HUES48 (cell line): Measurements from ENCODE around the gene PLPPR1.

Experiments used
- H3K27ac ChIP-seq: one replicate; pipeline ENCODE4 v1.7.0; 2013; ENCODE audit warnings: low read depth, low read length, inconsistent platforms
- H3K27me3 ChIP-seq: 2 replicates; pipeline ENCODE4 v1.6.1; 2013; ENCODE audit warnings: mild to moderate bottlenecking, low read length; ENCODE audit not compliant: control insufficient read depth, insufficient read depth
- H3K36me3 ChIP-seq: 2 replicates; pipeline ENCODE4 v1.6.1; 2013; ENCODE audit warnings: low read length; ENCODE audit not compliant: control insufficient read depth, insufficient read depth
- H3K4me1 ChIP-seq: 2 replicates; pipeline ENCODE4 v1.6.1; 2013; ENCODE audit warnings: mild to moderate bottlenecking, low read length; ENCODE audit not compliant: control insufficient read depth, insufficient read depth
- H3K4me3 ChIP-seq: 2 replicates; pipeline ENCODE4 v1.5.1; 2013; ENCODE audit warnings: mild to moderate bottlenecking, low read depth, low read length
- H3K9ac ChIP-seq: 2 replicates; pipeline ENCODE4 v1.6.1; 2013; ENCODE audit warnings: mild to moderate bottlenecking, low read depth, low read length, moderate library complexity
- H3K9me3 ChIP-seq: 2 replicates; pipeline ENCODE4 v1.6.1; 2013; ENCODE audit warnings: low read length; ENCODE audit not compliant: control insufficient read depth, insufficient read depth

The PLPPR1 gene

GRCh38 chr9:101235105-101235866 is 206.8 kb downstream of the PLPPR1 start:
- Histone ChIP-seq H3K4me3 (peak overlapping the region; percentile 1; the same call in 1 of the 2 replicates), H3K27me3 (no peaks in the 10 kb centered on the region), H3K4me1 (peaks cover 36% of the 10 kb centered on the region), H3K9me3 (no peaks in the 10 kb centered on the region), H3K36me3 (no peaks in the 10 kb centered on the region), H3K27ac (no peak overlapping the region), H3K9ac (no peak overlapping the region)

DNA sequence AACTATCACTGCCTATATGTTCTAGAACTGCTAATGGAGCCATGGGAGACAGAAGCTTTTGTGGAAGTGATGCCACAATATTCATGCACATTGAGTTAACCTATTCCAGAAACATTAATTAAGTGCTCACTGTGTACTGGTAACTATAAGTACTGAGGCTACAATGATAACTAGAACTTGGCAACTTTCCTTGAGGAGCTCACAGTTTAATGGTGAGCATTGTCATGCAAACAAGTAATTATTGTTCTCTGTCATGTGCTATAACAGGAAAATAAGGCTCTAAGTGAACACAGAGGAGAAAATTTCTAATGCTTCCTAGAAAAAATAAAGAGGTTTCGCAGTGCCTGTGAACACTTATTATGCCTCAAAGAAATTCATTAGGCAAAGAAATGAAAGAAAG is 214.1 kb downstream of the PLPPR1 start:
- H3K27me3 ChIP-seq: no peaks in the 10 kb centered on the region
- H3K4me3 ChIP-seq: no peak overlapping the region
- no peaks in the 10 kb centered on the region for H3K36me3 ChIP-seq
- H3K9me3 ChIP-seq: no peaks in the 10 kb centered on the region
- H3K27ac ChIP-seq: no peak overlapping the region
- H3K4me1 ChIP-seq: no peaks in the 10 kb centered on the region
- H3K9ac ChIP-seq: no peak overlapping the region

GRCh38 chr9:101246691-101247090 is 218.2 kb downstream of the PLPPR1 start:
- H3K27me3 ChIP-seq: no peaks in the 10 kb centered on the region

GRCh38 chr9:101247297-101247696 is 218.8 kb downstream of the PLPPR1 start:
- H3K27me3 ChIP-seq: no peaks in the 10 kb centered on the region
- no peaks in the 10 kb centered on the region for H3K4me1 ChIP-seq
- no peak overlapping the region for H3K9ac ChIP-seq
- H3K36me3 ChIP-seq: no peaks in the 10 kb centered on the region
- no peak overlapping the region for H3K4me3 ChIP-seq
- H3K27ac ChIP-seq: no peak overlapping the region
- no peaks in the 10 kb centered on the region for H3K9me3 ChIP-seq

More at GRCh38 chr9:101246691-101247090, 218.2 kb downstream of the PLPPR1 start:
- no peaks in the 10 kb centered on the region for H3K4me1 ChIP-seq
- no peaks in the 10 kb centered on the region for H3K9me3 ChIP-seq
- H3K27ac ChIP-seq: no peak overlapping the region
- no peaks in the 10 kb centered on the region for H3K36me3 ChIP-seq
- no peak overlapping the region for H3K9ac ChIP-seq
- H3K4me3 ChIP-seq: no peak overlapping the region

- no peaks in the 10 kb centered on the region for H3K27me3 ChIP-seq
- H3K36me3 ChIP-seq: no peaks in the 10 kb centered on the region
- peaks cover 4% of the 10 kb centered on the region; the same call in 1 of the 2 replicates for H3K4me1 ChIP-seq
- no peak overlapping the region for H3K9ac ChIP-seq
- no peak overlapping the region for H3K4me3 ChIP-seq
- no peak overlapping the region for H3K27ac ChIP-seq
- no peaks in the 10 kb centered on the region for H3K9me3 ChIP-seq
Measured at GRCh38 chr9:101254733-101255433, 226.4 kb downstream of the PLPPR1 start.

DNA sequence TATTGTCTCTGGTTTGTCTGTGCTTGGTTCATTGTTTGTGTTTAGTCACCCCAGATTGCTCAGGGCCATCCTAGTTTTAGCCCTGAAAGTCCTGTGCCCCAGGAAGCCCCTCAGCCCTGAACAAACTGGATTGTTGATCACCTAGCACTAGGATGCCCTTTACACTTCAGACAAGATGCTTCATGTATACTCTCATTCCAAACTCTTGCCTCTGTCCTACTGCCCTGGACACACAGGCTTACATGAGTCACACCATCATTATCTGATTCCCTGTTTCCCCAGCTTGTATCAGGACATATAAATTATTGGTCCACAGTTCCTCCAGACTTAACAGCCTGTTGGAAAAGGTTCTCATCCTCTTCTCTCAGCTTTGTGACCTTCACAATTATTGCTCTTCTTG is 236.2 kb downstream of the PLPPR1 start:
- peaks cover 6% of the 10 kb centered on the region for H3K4me1 ChIP-seq
- no peaks in the 10 kb centered on the region for H3K36me3 ChIP-seq
- no peaks in the 10 kb centered on the region for H3K27me3 ChIP-seq
- H3K4me3 ChIP-seq: no peak overlapping the region
- H3K27ac ChIP-seq: no peak overlapping the region
- no peaks in the 10 kb centered on the region for H3K9me3 ChIP-seq
- no peak overlapping the region for H3K9ac ChIP-seq

DNA sequence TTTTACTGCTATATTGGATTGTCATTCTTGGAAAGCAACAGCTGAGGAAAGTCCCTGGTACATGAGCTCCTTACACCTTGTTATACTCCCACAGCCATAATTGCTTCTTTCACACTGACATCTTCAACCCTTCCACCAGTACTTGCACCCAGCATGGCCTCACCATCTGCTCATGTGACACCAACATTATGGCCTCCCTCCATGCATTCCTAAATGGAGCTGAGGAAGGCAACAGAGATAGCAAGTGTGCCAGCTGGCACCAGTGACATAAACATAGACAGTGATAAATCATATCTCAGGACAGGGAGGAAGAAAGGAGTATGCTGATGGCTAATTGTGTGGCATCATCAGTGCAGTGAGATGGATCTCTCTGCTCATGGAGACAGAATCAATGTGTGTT is 236.7 kb downstream of the PLPPR1 start:
- no peaks in the 10 kb centered on the region for H3K9me3 ChIP-seq
- no peak overlapping the region for H3K9ac ChIP-seq
- no peaks in the 10 kb centered on the region for H3K36me3 ChIP-seq
- no peaks in the 10 kb centered on the region for H3K27me3 ChIP-seq
- no peak overlapping the region for H3K4me3 ChIP-seq
- peaks cover 12% of the 10 kb centered on the region for H3K4me1 ChIP-seq
- no peak overlapping the region for H3K27ac ChIP-seq

DNA sequence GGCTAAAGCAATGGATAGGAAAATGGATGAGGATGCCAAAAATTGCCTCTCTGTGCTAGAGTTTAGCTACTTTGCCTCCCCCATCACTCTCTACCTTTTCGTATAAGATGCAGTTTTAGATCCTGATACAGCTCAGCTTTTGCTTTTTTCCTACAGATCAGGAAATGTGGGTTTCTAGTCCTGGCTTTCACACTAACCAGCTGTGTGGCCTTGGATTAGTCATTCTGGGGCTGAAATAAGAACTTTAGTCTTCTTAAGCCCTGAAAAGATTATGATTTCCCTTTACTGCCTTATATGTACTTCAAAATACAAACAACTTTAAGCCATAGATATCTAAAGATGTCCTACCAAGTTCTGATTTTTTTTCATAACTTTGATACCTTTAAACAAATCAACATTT is 239.9 kb downstream of the PLPPR1 start:
- Histone ChIP-seq H3K4me3 (no peak overlapping the region), H3K27me3 (no peaks in the 10 kb centered on the region), H3K9me3 (no peaks in the 10 kb centered on the region), H3K4me1 (peaks cover 30% of the 10 kb centered on the region), H3K27ac (no peak overlapping the region), H3K9ac (no peak overlapping the region), H3K36me3 (no peaks in the 10 kb centered on the region)

DNA sequence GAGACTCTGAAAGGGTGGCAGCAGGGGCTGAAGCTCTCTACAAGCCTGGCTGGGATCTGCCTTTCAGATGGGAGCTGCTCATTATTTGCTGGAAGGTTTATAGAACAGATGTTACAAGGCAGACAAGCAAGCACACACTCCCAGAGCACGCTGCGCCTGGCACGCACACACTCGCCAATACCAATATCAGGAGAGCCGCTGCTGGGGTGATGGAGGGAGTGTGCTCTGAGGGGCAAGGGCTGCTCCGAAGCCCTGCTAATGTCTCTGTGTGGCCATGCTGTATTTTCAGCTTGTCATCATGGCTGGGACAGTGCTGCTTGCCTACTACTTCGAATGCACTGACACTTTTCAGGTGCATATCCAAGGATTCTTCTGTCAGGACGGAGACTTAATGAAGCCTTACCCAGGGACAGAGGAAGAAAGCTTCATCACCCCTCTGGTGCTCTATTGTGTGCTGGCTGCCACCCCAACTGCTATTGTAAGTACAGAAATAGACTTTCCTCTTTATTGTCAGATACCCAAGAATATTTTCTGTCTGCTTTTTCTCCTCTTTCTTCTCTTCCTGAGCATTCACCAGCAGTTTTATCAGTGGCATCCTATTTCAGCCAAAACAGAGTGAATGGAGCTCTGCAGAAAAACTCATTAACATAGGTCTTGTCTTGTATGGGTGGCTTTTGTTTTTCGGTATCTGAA is 241.2 kb downstream of the PLPPR1 start:
- no peaks in the 10 kb centered on the region for H3K36me3 ChIP-seq
- H3K4me3 ChIP-seq: no peak overlapping the region; the same call in 1 of the 2 replicates
- no peaks in the 10 kb centered on the region for H3K27me3 ChIP-seq
- peaks cover 30% of the 10 kb centered on the region for H3K4me1 ChIP-seq
- no peak overlapping the region for H3K9ac ChIP-seq
- no peaks in the 10 kb centered on the region for H3K9me3 ChIP-seq
- H3K27ac ChIP-seq: no peak overlapping the region

DNA sequence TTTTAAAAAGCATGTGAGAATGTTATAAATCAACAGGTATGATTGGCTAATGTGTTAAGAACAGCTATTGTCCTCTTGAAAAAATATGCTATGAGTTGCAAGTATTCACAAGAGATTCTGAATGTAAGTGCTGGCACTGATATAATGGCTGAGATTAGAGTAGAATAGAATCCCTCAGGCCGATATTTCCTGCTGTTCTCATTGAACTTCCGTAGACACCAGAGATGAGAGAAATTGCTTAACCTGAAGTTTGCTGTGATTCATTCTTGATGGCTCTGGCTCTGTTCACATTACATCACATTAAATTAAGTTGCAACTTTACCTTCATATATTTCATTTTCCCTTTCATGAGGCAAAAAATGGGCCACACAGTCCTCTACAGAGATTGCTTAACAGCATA is 241.8 kb downstream of the PLPPR1 start:
- no peaks in the 10 kb centered on the region for H3K36me3 ChIP-seq
- peaks cover 30% of the 10 kb centered on the region for H3K4me1 ChIP-seq
- no peak overlapping the region for H3K9ac ChIP-seq
- H3K27me3 ChIP-seq: no peaks in the 10 kb centered on the region
- no peak overlapping the region; the same call in 1 of the 2 replicates for H3K4me3 ChIP-seq
- no peaks in the 10 kb centered on the region for H3K9me3 ChIP-seq
- no peak overlapping the region for H3K27ac ChIP-seq

DNA sequence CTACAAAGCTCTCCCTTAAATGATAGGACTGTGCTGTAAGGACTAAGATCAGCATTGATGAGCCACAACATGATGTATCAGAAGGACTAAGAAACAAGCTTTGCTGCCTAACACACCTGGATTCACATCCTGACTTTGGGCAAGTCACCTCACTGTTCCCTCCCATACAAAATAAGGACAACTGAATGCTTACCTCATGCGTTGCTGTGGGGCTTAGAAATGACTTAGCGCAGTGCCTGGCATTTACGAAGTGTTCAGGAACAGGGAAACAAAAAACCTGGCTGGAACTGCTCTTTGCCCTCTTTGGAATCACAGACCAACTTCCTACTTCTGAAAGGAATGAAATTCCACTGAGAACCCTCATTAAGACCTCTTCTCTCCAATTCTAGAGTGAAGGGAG is 242.6 kb downstream of the PLPPR1 start:
- Histone ChIP-seq H3K27ac (no peak overlapping the region), H3K27me3 (no peaks in the 10 kb centered on the region), H3K36me3 (no peaks in the 10 kb centered on the region), H3K4me1 (peaks cover 30% of the 10 kb centered on the region), H3K4me3 (no peak overlapping the region), H3K9me3 (no peaks in the 10 kb centered on the region), H3K9ac (no peak overlapping the region)
